HG03175 (cell line): ENCODE data around the gene GON7.
"Not testable (repeated sequence)": the region's sequence is repeated elsewhere in the genome, so short reads cannot be mapped to it uniquely, and the experiment has no call there.

Experiments used
- ATAC-seq: cut with Tn5 transposase; IDR thresholded peaks from one replicate; pipeline ENCODE4 v1.9.1; 2021; ENCODE audit warnings: mild to moderate bottlenecking, moderate library complexity; ENCODE audit not compliant: unreplicated experiment

GON7 gene

GRCh38 chr14:93206793-93207467, at the start of gene GON7, which contains the start of gene UBR7:
TSS of gene GON7 (minus strand) at chr14:93207065. CDS start at chr14:93207037, 28 bp downstream.
TSS of gene UBR7 (plus strand) at chr14:93207256. CDS start at chr14:93207292, 36 bp downstream.
- peak; percentile 81 for ATAC-seq

- ATAC-seq, result no peak
Observed at GRCh38 chr14:93249128-93249831, 42.4 kb upstream of the GON7 start.

GRCh38 chr14:93246534-93246933, 39.7 kb upstream of the GON7 start:
- ATAC-seq, result no peak

GRCh38 chr14:93245764-93246420, 39.0 kb upstream of the GON7 start:
- ATAC-seq, result no peak

- no peak for ATAC-seq
Observed at GRCh38 chr14:93240678-93241000, 33.8 kb upstream of the GON7 start.

- no peak for ATAC-seq
Observed at GRCh38 chr14:93239869-93240677, 33.2 kb upstream of the GON7 start.

- ATAC-seq, result no peak
Observed at GRCh38 chr14:93234798-93235197, 27.9 kb upstream of the GON7 start.

GRCh38 chr14:93233078-93233477, 26.2 kb upstream of the GON7 start:
- not testable (repeated sequence) for ATAC-seq

- ATAC-seq, result no peak
Observed at GRCh38 chr14:93232159-93232558, 25.3 kb upstream of the GON7 start.

GRCh38 chr14:93231129-93231979, 24.5 kb upstream of the GON7 start:
- ATAC-seq, result no peak

- ATAC-seq, result no peak
Observed at GRCh38 chr14:93230539-93230938, 23.7 kb upstream of the GON7 start.

- no peak for ATAC-seq
Observed at GRCh38 chr14:93228550-93228949, 21.7 kb upstream of the GON7 start.

- ATAC-seq, result no peak
Observed at GRCh38 chr14:93223565-93223964, 16.7 kb upstream of the GON7 start.

- no peak for ATAC-seq
Observed at GRCh38 chr14:93220509-93220908, 13.6 kb upstream of the GON7 start.

- ATAC-seq, result peak; percentile 71
Observed at GRCh38 chr14:93219103-93219726, 12.3 kb upstream of the GON7 start.

GRCh38 chr14:93214598-93214997, 7.7 kb upstream of the GON7 start:
- no peak for ATAC-seq

- peak; percentile 60 for ATAC-seq
Observed at GRCh38 chr14:93212432-93212831, 5.6 kb upstream of the GON7 start.

GRCh38 chr14:93207468-93208308, 823 bp upstream of the GON7 start:
- peak; percentile 39 for ATAC-seq

GRCh38 chr14:93201155-93201704, 5.6 kb downstream of the GON7 start:
- ATAC-seq, result no peak
